Stimulated activated CD8-positive, alpha-beta memory T cell treated with anti-CD3 and anti-CD28 coated beads, Interleukin-12 subunit alpha, Interleukin-12 subunit beta, amount 100 ng/mL, for 24 hours (primary cell): ENCODE data around the gene PTPA.

Experiments used
- DNase-seq: peaks from one replicate; pipeline ENCODE4 v3.0.0-alpha.2; 2020; ENCODE audit errors: extremely low read depth

The PTPA gene

GRCh38 chr9:129137292-129138143, 26.3 kb downstream of the PTPA start:
- no peak for DNase-seq

DNA sequence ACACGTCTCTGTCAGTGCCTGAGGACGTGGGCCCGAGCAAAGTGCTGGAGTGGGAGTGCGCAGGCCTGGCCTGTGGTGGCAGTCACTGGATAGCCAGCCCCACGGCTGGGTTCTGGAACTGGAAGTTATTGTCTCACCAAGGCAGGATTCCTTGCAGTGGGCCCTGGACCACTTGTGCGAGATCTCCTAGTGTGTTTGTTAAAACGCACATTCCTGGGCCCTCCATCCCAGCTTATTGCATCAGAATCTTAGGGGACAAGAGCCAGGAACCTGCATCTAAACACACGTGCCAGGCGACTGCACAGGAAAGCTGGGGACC, 26.9 kb downstream of the PTPA start:
- no peak for DNase-seq

DNA sequence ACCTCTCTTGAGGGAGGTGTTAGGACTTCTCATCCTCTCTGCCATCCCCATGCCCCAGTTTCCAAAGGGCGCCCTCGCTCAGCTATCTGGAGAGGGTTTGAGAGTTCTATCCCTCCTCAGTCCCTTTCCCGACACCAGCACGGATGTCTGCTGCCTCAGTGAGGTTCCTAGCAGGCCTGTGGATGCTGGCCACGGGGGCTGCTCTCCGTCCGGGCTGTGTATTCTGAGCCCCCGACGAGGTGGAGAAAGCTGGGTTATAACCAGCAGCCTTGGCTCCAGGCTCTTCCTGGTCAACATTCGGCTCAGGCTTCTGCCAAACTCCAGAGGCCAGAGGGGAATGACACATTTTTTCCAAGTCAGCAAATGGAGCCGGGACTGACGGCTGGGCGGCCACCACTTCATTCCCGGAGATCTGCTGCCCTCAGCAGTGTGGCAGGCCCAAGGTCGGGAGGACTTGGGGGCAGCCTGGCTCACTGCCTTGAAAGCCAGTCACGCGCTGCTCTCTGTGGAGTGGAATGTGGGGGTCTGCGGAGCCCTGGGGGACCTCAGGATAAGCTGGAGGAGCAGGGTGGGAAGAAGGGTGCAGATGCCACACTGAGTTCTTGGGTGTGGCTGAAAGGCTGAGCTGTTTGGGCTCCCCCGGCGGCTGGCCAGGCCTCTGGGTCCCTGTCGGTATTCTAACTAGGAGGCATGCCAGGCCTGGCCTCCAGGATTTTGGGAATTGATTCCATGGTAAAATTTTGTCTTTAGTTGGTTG, 27.4 kb downstream of the PTPA start:
- no peak for DNase-seq

GRCh38 chr9:129139233-129139992, 28.2 kb downstream of the PTPA start:
- DNase-seq, result peak; percentile 40

- DNase-seq, result peak; percentile 53
Measured at GRCh38 chr9:129139993-129140396, 28.8 kb downstream of the PTPA start.

DNA sequence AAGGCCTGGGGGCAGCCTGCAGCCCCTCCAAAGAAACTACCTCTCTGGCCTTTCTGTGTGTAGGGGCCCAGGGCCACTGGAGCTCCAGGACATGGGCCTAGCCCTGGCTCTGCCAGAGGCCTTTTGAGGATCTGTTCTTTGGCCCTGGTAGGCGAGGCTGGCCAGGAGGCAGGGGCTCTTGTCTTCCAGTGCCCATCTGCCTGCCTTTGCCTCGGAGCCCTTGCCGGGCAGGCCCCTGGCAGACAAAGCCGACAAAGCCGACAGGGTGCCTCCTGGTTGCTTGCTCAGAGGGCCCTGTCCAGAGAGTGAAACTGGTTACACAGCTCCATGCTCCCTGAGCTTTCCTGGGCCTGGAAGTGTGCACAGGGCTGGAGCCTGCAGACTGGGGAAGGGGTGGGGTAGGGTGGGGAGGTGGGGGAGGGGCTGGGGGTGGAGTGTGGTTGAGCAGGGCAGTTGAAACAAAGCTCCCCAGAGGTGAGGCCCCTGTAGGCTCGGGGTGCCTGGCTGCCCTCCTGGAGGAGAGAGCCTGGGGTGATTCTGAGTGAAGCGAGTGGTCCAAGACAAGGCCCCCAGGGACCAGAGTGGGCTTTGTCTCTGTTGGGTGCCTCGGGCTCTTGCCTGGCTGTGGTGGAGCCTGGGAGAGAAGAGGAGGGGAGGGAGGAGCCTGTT, 29.3 kb downstream of the PTPA start:
- no peak for DNase-seq

- DNase-seq, result no peak
Measured at GRCh38 chr9:129141066-129142041, 30.1 kb downstream of the PTPA start.

- no peak for DNase-seq
Measured at GRCh38 chr9:129142138-129142935, 31.1 kb downstream of the PTPA start.

- peak; percentile 49 for DNase-seq
Measured at GRCh38 chr9:129143031-129143927, 32.1 kb downstream of the PTPA start.

GRCh38 chr9:129145316-129145715, 34.1 kb downstream of the PTPA start:
- no peak for DNase-seq

DNA sequence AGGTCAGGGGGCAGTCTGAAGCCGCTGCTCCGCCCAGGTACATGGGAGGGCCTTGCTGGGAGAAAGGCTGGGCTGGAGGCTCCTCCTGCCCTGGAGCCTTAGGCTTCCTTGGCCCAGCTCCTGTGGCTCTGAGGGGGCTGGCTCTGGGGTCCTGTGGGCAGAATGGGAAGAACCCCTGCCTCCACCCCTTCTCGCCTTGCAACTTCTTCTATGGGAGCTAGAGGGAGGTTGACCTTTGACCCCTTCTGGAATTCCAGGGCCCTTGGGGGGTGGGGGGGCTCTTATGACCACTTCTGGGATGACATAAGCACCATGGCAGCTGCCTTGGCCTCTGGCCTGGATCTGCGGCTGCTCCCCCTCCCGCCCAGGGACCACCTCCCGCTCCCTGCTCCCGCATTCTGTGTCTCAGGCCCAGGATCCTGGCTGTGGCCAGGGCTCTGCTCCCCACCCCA, 34.7 kb downstream of the PTPA start:
- no peak for DNase-seq

- DNase-seq, result no peak
Measured at GRCh38 chr9:129146441-129146941, 35.3 kb downstream of the PTPA start.

DNA sequence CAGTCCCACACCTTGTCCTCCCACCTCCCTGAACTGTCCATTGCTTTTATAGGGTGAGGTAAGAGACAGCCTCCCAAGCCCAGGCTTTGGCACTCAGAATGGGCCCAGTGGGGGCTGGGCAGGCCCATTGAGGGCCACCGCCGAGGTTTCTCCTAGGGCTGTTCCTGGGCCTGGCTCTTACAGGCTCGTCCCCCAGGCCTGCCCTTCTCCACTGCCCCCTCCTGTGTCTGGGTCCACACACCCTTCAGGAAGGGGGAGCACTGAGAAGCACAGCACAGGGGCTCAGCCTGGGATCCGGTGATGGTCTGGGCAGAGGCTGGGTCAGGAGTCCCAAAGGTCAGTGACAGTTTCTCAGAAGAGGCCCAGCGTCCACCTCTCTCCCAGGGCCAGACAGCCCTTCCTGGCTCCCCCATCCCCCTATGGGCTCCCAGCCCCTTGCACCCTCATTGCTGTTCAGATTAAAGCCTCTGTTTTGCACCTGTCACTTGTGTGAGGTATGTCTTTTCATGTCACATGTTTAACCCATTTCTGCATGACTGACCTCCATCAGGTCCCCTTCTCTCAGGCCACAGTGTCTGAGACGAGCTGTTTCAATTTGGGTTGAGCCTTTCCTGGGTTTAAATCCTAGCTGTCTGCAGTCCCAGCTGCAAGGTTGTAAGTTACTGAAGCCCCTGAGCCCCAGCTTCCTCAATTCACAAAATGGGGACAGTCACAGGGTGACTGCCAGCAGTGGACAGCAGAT, 37.4 kb downstream of the PTPA start:
- DNase-seq, result no peak

GRCh38 chr9:129149442-129149841, 38.2 kb downstream of the PTPA start:
- DNase-seq, result no peak

GRCh38 chr9:129150122-129150521, 38.9 kb downstream of the PTPA start:
- no peak for DNase-seq

- no peak for DNase-seq
Measured at GRCh38 chr9:129150672-129151211, 39.5 kb downstream of the PTPA start.

DNA sequence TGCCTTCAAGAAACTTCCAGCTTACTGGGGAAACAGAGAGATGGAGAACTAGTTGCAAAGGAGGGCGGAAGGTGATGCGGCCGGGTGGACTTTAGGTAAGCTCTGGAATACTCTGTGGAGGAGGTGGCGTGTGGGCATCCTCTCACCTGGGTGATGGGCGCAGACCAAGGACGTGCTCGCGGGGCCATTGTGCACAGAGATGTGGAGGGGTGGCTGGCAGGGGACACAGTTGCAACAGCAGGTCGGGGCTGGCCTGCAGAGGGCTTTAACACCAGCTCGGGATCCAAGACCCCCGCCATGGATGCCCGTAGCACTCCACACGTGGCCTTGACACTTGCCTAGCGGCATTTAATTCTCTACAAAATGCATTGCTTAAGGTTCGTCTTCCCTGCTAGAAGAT, 40.3 kb downstream of the PTPA start:
- no peak for DNase-seq
